ENCODE results near the gene CNDP1. TPM values are rescaled to one million over a fixed set of nuclear protein-coding genes. Genes with fewer than 3 reads are reported as not detected.

CNDP1 gene
- total RNA-seq, 1 donor from 2014 or later, result not detected

- no peak overlapping the region for H3K4me3 ChIP-seq (ENCODE audit: low read depth, low read length)
- no peak for DNase-seq (ENCODE audit: low read depth)
- TF ChIP-seq, protein P1, sequence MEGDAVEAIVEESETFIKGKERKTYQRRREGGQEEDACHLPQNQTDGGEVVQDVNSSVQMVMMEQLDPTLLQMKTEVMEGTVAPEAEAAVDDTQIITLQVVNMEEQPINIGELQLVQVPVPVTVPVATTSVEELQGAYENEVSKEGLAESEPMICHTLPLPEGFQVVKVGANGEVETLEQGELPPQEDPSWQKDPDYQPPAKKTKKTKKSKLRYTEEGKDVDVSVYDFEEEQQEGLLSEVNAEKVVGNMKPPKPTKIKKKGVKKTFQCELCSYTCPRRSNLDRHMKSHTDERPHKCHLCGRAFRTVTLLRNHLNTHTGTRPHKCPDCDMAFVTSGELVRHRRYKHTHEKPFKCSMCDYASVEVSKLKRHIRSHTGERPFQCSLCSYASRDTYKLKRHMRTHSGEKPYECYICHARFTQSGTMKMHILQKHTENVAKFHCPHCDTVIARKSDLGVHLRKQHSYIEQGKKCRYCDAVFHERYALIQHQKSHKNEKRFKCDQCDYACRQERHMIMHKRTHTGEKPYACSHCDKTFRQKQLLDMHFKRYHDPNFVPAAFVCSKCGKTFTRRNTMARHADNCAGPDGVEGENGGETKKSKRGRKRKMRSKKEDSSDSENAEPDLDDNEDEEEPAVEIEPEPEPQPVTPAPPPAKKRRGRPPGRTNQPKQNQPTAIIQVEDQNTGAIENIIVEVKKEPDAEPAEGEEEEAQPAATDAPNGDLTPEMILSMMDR (conservative IDR thresholded peaks at IDR 0.05; ENCODE audit: low read depth, low read length), result no peak
Measured at GRCh38 chr18:74609535-74609934, 75.2 kb downstream of the CNDP1 start.

DNA sequence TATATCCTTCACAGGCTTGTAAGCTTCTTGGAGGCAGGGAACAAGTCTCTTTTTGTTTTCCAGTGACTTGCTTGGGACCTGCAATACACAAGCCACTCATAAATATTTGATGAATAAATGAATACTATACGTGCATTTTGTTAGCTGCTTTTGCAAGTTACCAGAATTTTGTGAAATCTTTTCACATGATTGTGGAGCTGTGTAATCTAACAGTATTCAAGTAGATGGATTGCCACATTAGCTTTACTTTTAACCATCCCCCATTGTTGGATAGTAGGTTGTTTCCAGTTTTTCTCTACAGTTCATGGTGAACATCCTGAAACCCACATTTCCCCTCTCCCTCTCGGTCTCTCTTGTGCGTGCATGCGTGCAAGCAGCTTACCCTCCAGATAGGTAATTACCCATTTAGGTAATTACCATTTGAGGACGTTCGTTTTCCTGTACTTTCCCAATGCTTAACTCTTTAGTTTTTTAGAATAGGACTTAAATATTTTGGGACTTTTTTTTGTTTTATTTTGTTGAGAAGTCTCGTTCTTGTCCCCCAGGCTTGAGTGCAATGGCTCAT is 75.8 kb downstream of the CNDP1 start:
- DNase-seq (ENCODE audit: low read depth), result no peak
- no peak overlapping the region for H3K4me3 ChIP-seq (ENCODE audit: low read depth, low read length)
- TF ChIP-seq, protein P1 (conservative IDR thresholded peaks at IDR 0.05; ENCODE audit: low read depth, low read length), result no peak

DNA sequence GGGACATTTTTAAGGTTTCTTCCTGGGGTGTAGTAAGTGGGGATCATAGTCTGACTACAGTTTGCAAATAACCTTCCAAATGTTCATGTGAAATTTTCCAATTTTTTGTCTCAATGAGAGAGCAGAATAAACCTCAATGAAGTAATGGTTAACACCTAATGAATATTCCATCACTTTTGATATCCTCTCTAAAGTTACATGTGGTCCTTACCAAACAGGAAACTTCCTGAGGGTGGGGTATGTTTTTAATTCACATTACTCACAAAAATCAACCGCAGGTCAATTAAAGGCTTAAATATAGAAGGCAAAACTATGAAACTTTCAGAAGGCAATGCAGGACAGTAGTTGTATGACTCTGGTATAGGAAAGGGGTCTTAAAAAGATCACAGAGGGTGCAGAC is 76.6 kb downstream of the CNDP1 start:
- TF ChIP-seq, protein P1 (conservative IDR thresholded peaks at IDR 0.05; ENCODE audit: low read depth, low read length), result no peak
- no peak overlapping the region for H3K4me3 ChIP-seq (ENCODE audit: low read depth, low read length)
- DNase-seq (ENCODE audit: low read depth), result no peak

DNA sequence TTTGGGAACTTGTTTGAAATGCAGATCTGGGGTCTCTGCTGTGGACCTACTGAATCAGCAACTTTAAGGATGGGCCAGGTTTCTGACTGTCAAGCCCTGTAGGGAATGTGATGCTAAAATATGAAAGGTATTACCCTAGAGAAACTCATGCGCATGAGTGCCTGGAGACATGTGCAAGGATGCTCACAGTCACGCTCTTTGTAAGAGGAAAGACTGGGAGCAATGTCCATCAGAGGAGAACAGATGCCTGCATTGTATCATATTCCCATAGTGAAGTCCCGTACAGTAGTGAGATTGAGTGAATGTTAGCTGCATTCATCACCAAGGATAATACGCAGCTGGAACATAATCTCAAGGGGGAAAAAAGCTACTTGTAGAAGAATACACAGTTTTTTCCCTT is 77.5 kb downstream of the CNDP1 start:
- DNase-seq (ENCODE audit: low read depth), result no peak
- TF ChIP-seq, protein P1 (conservative IDR thresholded peaks at IDR 0.05; ENCODE audit: low read depth, low read length), result no peak
- H3K4me3 ChIP-seq (ENCODE audit: low read depth, low read length), result no peak overlapping the region

GRCh38 chr18:74613381-74613780 is 79.1 kb downstream of the CNDP1 start:
- H3K4me3 ChIP-seq (ENCODE audit: low read depth, low read length), result no peak overlapping the region
- TF ChIP-seq, protein P1 (conservative IDR thresholded peaks at IDR 0.05; ENCODE audit: low read depth, low read length), result no peak
- no peak for DNase-seq (ENCODE audit: low read depth)

- no peak for DNase-seq (ENCODE audit: low read depth)
- no peak overlapping the region for H3K4me3 ChIP-seq (ENCODE audit: low read depth, low read length)
- TF ChIP-seq, protein P1 (conservative IDR thresholded peaks at IDR 0.05; ENCODE audit: low read depth, low read length), result no peak
Measured at GRCh38 chr18:74616494-74616893, 82.2 kb downstream of the CNDP1 start.

DNA sequence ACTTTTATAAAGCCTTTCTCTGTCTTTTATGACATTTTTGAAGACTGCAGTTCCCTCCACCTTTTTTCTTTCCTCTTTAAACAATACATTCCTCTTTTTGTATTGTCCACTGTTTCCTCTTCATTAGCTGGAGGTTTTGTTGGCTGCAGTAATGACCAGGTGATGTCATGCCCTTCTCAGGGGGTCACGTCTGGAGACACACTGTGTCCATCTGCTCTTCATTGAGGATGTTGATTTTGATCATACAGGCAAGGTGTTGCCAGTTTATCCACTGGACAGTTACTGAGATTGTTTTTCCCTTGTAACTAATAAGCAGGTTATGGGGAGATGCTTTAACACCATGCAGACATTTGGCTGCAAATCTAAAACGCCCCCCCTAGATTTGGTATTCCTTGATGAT is 83.2 kb downstream of the CNDP1 start:
- DNase-seq (ENCODE audit: low read depth), result no peak
- H3K4me3 ChIP-seq (ENCODE audit: low read depth, low read length), result no peak overlapping the region
- TF ChIP-seq, protein P1 (conservative IDR thresholded peaks at IDR 0.05; ENCODE audit: low read depth, low read length), result no peak
